ENCODE results near the gene COIL.
"Not testable (repeated sequence)": the region's sequence is repeated elsewhere in the genome, so short reads cannot be mapped to it uniquely, and the experiment has no call there.

COIL gene

DNA sequence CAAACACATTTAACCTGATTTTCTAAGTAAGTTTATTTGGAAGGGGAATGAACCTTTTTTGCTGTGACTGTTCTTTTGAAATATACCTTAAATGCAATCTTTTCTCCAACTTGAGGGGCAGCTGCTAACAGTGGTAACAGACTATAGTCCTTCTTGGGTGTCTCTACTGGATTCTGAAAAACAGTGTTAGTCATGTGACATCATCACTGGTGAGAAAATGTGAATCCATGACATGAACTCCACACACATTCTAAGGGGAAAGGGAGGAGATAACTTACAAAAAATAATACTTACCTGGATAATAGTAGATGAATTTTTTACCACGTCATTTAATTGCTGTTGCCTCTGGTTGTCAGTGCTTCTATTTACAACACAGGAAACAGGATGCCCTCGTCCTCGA lies 11.3 kb downstream of the COIL start:
- H3K4me1 ChIP-seq (ENCODE audit: insufficient read depth, low read length), result no peaks in the 10 kb centered on the region
- H3K36me3 ChIP-seq (ENCODE audit: insufficient read depth, low read length), result peaks cover 23% of the 10 kb centered on the region
- H3K9ac ChIP-seq (ENCODE audit: low read length), result no peak overlapping the region
- H3K4me3 ChIP-seq (ENCODE audit: low read depth in 1 of 2, low read length in 2 of 2), result no peak overlapping the region
- H3K27ac ChIP-seq (ENCODE audit: low read depth, low read length), result no peak overlapping the region
- H3K27me3 ChIP-seq (ENCODE audit: control insufficient read depth in 1 of 2, insufficient read depth in 2 of 2, low read length in 2 of 2), result no peaks in the 10 kb centered on the region
- H3K9me3 ChIP-seq (ENCODE audit: low read length), result no peaks in the 10 kb centered on the region

DNA sequence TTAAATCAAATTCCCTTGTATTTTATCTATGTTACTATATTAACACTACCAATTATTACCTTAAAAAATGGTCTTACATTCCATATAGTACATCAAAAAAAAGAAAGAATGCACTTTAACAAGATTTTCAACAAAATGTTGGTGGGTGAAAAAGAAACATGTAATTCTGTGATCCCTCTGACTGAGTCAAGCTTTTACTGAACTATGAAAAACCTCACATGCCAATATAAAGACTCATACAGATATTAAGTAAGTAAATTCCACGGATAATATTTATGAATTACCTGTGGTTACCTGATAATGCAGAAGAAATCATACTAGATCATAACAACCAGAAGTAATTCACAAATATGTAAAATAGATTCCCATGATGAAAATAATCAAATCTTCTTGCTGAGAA lies 12.4 kb downstream of the COIL start:
- Histone ChIP-seq H3K4me3 (ENCODE audit: low read depth in 1 of 2, low read length in 2 of 2) (no peak overlapping the region), H3K27ac (ENCODE audit: low read depth, low read length) (no peak overlapping the region), H3K9ac (ENCODE audit: low read length) (no peak overlapping the region), H3K36me3 (ENCODE audit: insufficient read depth, low read length) (peaks cover 32% of the 10 kb centered on the region), H3K4me1 (ENCODE audit: insufficient read depth, low read length) (no peaks in the 10 kb centered on the region), H3K27me3 (ENCODE audit: control insufficient read depth in 1 of 2, insufficient read depth in 2 of 2, low read length in 2 of 2) (no peaks in the 10 kb centered on the region), H3K9me3 (ENCODE audit: low read length) (no peaks in the 10 kb centered on the region)

DNA sequence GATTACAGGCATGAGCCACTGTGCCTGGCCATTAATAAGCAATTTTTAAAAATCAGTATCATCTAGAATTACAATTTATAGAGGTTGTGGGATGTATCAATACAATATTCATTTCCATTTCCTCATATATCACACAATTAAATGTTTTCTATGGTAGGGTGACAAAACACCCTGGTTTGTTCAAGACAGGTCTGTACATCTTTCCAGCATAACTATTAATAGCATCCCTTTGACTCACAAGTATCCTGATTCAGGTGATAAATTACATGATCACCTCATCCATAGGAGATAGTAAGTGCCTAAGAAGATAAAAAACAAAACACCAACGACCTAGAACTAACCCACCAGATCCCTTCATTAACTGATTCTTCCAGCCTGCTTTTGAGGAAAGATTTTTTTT lies 13.1 kb downstream of the COIL start:
- no peak overlapping the region for H3K4me3 ChIP-seq (ENCODE audit: low read depth in 1 of 2, low read length in 2 of 2)
- peaks cover 38% of the 10 kb centered on the region for H3K36me3 ChIP-seq (ENCODE audit: insufficient read depth, low read length)
- H3K27ac ChIP-seq (ENCODE audit: low read depth, low read length), result no peak overlapping the region
- H3K4me1 ChIP-seq (ENCODE audit: insufficient read depth, low read length), result no peaks in the 10 kb centered on the region
- H3K9me3 ChIP-seq (ENCODE audit: low read length), result no peaks in the 10 kb centered on the region
- H3K27me3 ChIP-seq (ENCODE audit: control insufficient read depth in 1 of 2, insufficient read depth in 2 of 2, low read length in 2 of 2), result no peaks in the 10 kb centered on the region
- H3K9ac ChIP-seq (ENCODE audit: low read length), result no peak overlapping the region

- H3K9ac ChIP-seq (ENCODE audit: low read length), result no peak overlapping the region
- H3K27me3 ChIP-seq (ENCODE audit: control insufficient read depth in 1 of 2, insufficient read depth in 2 of 2, low read length in 2 of 2), result no peaks in the 10 kb centered on the region
Observed at GRCh38 chr17:56945938-56946505, 14.8 kb downstream of the COIL start.

GRCh38 chr17:56943505-56944125 lies 17.2 kb downstream of the COIL start:
- no peak overlapping the region for H3K27ac ChIP-seq (ENCODE audit: low read depth, low read length)

More at GRCh38 chr17:56945938-56946505, 14.8 kb downstream of the COIL start:
- H3K27ac ChIP-seq (ENCODE audit: low read depth, low read length), result no peak overlapping the region
- H3K9me3 ChIP-seq (ENCODE audit: low read length), result no peaks in the 10 kb centered on the region
- no peaks in the 10 kb centered on the region for H3K4me1 ChIP-seq (ENCODE audit: insufficient read depth, low read length)
- peaks cover 53% of the 10 kb centered on the region for H3K36me3 ChIP-seq (ENCODE audit: insufficient read depth, low read length)
- no peak overlapping the region for H3K4me3 ChIP-seq (ENCODE audit: low read depth in 1 of 2, low read length in 2 of 2)

GRCh38 chr17:56939869-56940484 lies 20.9 kb downstream of the COIL start:
- Histone ChIP-seq H3K27me3 (ENCODE audit: control insufficient read depth in 1 of 2, insufficient read depth in 2 of 2, low read length in 2 of 2) (no peaks in the 10 kb centered on the region), H3K4me3 (ENCODE audit: low read depth in 1 of 2, low read length in 2 of 2) (no peak overlapping the region), H3K4me1 (ENCODE audit: insufficient read depth, low read length) (no peaks in the 10 kb centered on the region), H3K27ac (ENCODE audit: low read depth, low read length) (no peak overlapping the region), H3K36me3 (ENCODE audit: insufficient read depth, low read length) (peaks cover 52% of the 10 kb centered on the region), H3K9me3 (ENCODE audit: low read length) (no peaks in the 10 kb centered on the region), H3K9ac (ENCODE audit: low read length) (no peak overlapping the region)

More at GRCh38 chr17:56943505-56944125, 17.2 kb downstream of the COIL start:
- no peaks in the 10 kb centered on the region for H3K9me3 ChIP-seq (ENCODE audit: low read length)
- no peaks in the 10 kb centered on the region for H3K4me1 ChIP-seq (ENCODE audit: insufficient read depth, low read length)
- H3K36me3 ChIP-seq (ENCODE audit: insufficient read depth, low read length), result peaks cover 43% of the 10 kb centered on the region
- no peak overlapping the region for H3K4me3 ChIP-seq (ENCODE audit: low read depth in 1 of 2, low read length in 2 of 2)
- H3K9ac ChIP-seq (ENCODE audit: low read length), result no peak overlapping the region
- no peaks in the 10 kb centered on the region for H3K27me3 ChIP-seq (ENCODE audit: control insufficient read depth in 1 of 2, insufficient read depth in 2 of 2, low read length in 2 of 2)

- H3K9me3 ChIP-seq (ENCODE audit: low read length); H3K4me3 ChIP-seq (ENCODE audit: low read depth in 1 of 2, low read length in 2 of 2); H3K27me3 ChIP-seq (ENCODE audit: control insufficient read depth in 1 of 2, insufficient read depth in 2 of 2, low read length in 2 of 2); H3K27ac ChIP-seq (ENCODE audit: low read depth, low read length); H3K9ac ChIP-seq (ENCODE audit: low read length); H3K4me1 ChIP-seq (ENCODE audit: insufficient read depth, low read length): not testable (repeated sequence)
- peaks cover 43% of the 10 kb centered on the region for H3K36me3 ChIP-seq (ENCODE audit: insufficient read depth, low read length)
Observed at GRCh38 chr17:56938206-56938605, 22.6 kb downstream of the COIL start.

GRCh38 chr17:56937687-56938086 lies 23.2 kb downstream of the COIL start:
- Histone ChIP-seq H3K4me1 (ENCODE audit: insufficient read depth, low read length) (no peaks in the 10 kb centered on the region), H3K36me3 (ENCODE audit: insufficient read depth, low read length) (peaks cover 40% of the 10 kb centered on the region), H3K27ac (ENCODE audit: low read depth, low read length) (no peak overlapping the region), H3K9ac (ENCODE audit: low read length) (no peak overlapping the region), H3K27me3 (ENCODE audit: control insufficient read depth in 1 of 2, insufficient read depth in 2 of 2, low read length in 2 of 2) (no peaks in the 10 kb centered on the region), H3K9me3 (ENCODE audit: low read length) (no peaks in the 10 kb centered on the region), H3K4me3 (ENCODE audit: low read depth in 1 of 2, low read length in 2 of 2) (no peak overlapping the region)

GRCh38 chr17:56936697-56937322 lies 24.0 kb downstream of the COIL start:
- H3K36me3 ChIP-seq (ENCODE audit: insufficient read depth, low read length), result peaks cover 32% of the 10 kb centered on the region
- H3K9ac ChIP-seq (ENCODE audit: low read length), result no peak overlapping the region
- H3K27ac ChIP-seq (ENCODE audit: low read depth, low read length), result no peak overlapping the region
- no peaks in the 10 kb centered on the region for H3K9me3 ChIP-seq (ENCODE audit: low read length)
- no peak overlapping the region for H3K4me3 ChIP-seq (ENCODE audit: low read depth in 1 of 2, low read length in 2 of 2)
- no peaks in the 10 kb centered on the region for H3K4me1 ChIP-seq (ENCODE audit: insufficient read depth, low read length)
- H3K27me3 ChIP-seq (ENCODE audit: control insufficient read depth in 1 of 2, insufficient read depth in 2 of 2, low read length in 2 of 2), result no peaks in the 10 kb centered on the region

DNA sequence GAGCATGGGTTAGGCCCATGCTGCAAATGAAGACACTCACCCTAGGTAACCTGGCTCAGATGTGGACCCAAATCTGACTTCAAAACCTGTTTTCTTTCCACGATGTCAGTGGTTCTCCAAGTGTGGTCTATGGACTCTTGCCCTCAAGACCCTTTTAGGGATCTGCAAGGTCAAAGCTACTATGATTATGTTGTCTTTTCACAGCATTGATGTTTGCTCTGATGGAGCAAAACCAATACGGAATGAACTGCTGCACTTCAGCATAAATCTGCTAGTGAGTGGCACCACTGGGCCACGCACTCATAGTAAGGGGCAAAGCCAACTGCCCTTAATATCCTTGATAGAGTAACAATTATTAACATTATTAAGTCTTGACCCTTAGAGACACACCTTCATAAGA lies 25.4 kb downstream of the COIL start:
- Histone ChIP-seq H3K4me3 (ENCODE audit: low read depth in 1 of 2, low read length in 2 of 2) (no peak overlapping the region), H3K27me3 (ENCODE audit: control insufficient read depth in 1 of 2, insufficient read depth in 2 of 2, low read length in 2 of 2) (no peaks in the 10 kb centered on the region), H3K4me1 (ENCODE audit: insufficient read depth, low read length) (no peaks in the 10 kb centered on the region), H3K9me3 (ENCODE audit: low read length) (no peaks in the 10 kb centered on the region), H3K9ac (ENCODE audit: low read length) (no peak overlapping the region), H3K27ac (ENCODE audit: low read depth, low read length) (no peak overlapping the region), H3K36me3 (ENCODE audit: insufficient read depth, low read length) (peaks cover 24% of the 10 kb centered on the region)

DNA sequence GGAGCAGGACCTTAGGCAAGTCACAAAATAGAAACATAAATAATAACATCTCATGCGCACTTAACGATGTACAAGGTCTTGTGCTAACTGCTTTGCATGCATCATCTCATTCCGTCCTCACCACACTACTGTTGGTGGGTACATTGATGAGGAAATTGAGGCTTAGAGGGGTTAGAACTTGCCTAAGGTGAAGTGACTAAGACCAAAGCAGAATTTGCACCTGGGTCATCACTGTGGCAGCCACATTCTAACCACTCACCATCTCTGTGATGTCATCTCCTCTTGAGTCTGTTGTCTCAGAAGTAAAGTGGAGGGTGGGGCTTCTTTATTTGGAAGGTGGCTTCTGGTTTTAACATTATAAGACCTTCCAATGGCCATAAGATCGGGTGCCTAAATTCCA lies 26.6 kb downstream of the COIL start:
- peaks cover 24% of the 10 kb centered on the region for H3K36me3 ChIP-seq (ENCODE audit: insufficient read depth, low read length)
- H3K4me3 ChIP-seq (ENCODE audit: low read depth in 1 of 2, low read length in 2 of 2), result no peak overlapping the region
- H3K27ac ChIP-seq (ENCODE audit: low read depth, low read length), result no peak overlapping the region
- H3K27me3 ChIP-seq (ENCODE audit: control insufficient read depth in 1 of 2, insufficient read depth in 2 of 2, low read length in 2 of 2), result no peaks in the 10 kb centered on the region
- no peaks in the 10 kb centered on the region for H3K9me3 ChIP-seq (ENCODE audit: low read length)
- H3K9ac ChIP-seq (ENCODE audit: low read length), result no peak overlapping the region
- H3K4me1 ChIP-seq (ENCODE audit: insufficient read depth, low read length), result no peaks in the 10 kb centered on the region

Data from muscle layer of colon (tissue), 2 donors.